ENCODE results near the gene TEX19.

- TF ChIP-seq EP300 (IDR thresholded peaks at IDR 0.05; ENCODE audit: borderline replicate concordance) (no peak), TAF1 (IDR thresholded peaks at IDR 0.05; ENCODE audit: low read depth) (no peak), CEBPB (IDR thresholded peaks at IDR 0.05) (no peak), NFIC (IDR thresholded peaks at IDR 0.05) (no peak), USF1 (IDR thresholded peaks at IDR 0.05) (no peak)
Measured at GRCh38 chr17:82329683-82330321, 29.2 kb upstream of the TEX19 start.

Measured in Ishikawa (cell line).